Astrocyte of the cerebellum (primary cell): ENCODE measurements around the gene GABRA5.

Experiments
- DNase-seq: peaks from one replicate; pipeline ENCODE4 v3.0.0-alpha.2; 2011; ENCODE audit warnings: low read depth
- H3K4me3 ChIP-seq: 2 replicates; pipeline ENCODE4 v1.5.1; 2011; ENCODE audit warnings: mild to moderate bottlenecking, low read depth, low read length, moderate library complexity
- CTCF ChIP-seq: IDR thresholded peaks from 2 replicates; pipeline ENCODE4 v1.5.1; 2012; ENCODE audit warnings: low read length, low read depth, moderate library complexity, mild to moderate bottlenecking; ENCODE audit errors: missing control alignments
- in situ Hi-C: cut with HindIII; loops from 2 replicates; pipeline ENCODE4 v1.10.0; 2017; ENCODE audit warnings: low sequenced_read_pairs

The GABRA5 gene

DNA sequence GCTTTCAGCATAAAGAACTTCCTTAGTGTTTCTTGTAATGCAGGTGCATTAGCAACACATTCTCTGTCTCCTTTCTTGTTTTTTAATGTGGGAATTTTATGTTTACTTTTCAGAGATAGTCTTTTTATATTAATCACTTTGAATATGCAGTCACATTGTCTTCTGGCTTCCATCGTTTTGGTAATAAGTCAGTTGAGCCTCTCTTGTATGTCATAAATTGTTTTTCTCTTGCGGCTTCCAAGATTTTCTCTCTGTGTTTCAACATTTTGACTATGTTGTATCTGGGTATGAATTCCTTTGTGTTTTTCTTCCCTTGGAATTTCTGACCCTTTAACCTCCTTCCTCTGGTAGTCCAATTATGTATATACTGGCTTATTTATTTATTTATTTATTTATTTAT lies 129.4 kb downstream of the GABRA5 start:
- TF ChIP-seq CTCF: no peak
- no peak overlapping the region for H3K4me3 ChIP-seq
- DNase-seq: no peak
- in situ Hi-C loops: no loop called here
